CD4-positive, alpha-beta T cell treated with Interleukin-15 for 1 hour (primary cell): ENCODE measurements around the gene NLGN2.

Experiments used
- DNase-seq: peaks from one replicate; pipeline ENCODE4 v3.0.0-alpha.2; 2020

NLGN2 gene

DNA sequence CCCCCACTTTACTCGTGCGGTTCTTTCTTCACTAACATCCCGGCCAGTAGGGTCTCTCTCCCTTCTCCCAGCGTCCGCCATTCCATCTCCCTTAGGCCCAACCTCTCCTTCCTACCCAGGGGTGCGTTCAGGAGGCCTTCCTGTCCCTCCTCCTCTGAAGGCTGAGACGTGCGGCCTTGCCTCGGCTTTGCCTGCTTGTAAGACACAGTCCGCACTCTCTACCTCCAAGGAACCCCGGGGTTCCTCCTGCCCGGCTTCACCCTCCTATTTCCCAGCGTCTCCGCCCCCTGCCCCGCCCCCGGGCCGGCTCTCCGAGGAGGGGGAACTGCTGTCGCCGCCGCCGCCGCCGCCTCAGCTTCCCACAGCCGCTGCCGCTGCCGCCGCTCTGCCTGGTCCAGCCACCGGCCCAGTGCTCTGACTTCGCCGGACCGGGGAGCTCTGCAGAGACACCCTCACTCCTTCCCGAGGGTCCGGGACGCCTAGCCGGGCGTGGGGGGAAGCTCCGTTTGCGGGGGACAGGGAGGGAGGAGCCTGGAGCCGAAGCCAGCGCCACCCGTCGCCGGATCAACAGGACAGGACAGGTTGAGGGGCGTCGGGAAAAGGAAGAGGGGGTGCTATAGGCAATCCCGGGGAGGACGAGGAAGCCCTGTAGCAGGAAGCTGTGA lies 30.4 kb downstream of the NLGN2 start:
- DNase-seq = peak; percentile 67

DNA sequence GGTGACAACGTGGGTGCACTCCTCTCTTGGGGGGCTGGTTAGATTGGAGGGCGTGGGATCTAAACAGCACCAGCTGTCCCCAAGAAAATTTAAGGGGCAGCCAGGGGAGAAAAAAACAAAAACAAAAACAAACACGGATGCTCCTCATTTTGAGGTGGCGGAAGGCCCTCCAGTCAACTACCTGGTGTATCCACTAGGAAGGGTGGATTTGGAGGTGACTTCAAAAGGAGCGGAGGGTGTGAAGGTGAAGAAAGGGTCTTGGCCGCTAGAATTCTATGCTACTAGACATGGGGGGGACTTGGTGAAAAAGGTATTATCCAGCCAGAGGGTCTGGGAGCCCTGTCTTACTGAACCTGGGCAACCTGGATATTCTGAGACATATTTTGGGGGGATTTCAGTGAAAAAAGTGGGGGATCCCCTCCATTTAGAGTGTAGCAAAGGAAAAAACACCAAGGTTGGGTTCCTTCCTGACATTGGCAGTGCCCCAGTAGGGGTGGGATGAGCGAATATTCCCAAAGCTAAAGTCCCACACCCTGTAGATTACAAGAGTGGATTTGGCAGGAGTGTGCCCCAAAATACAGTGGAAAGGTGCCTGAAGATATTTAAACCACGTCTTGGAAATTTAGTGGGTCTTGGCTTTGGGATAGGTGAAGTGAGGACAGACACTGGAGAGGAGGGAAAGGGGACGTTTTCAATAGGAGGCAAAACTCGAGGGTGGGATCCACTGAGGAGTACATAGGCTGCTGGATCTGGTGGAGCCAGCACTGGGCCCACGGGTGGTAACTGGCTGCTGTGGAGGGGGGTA lies 31.2 kb downstream of the NLGN2 start:
- DNase-seq = no peak

DNA sequence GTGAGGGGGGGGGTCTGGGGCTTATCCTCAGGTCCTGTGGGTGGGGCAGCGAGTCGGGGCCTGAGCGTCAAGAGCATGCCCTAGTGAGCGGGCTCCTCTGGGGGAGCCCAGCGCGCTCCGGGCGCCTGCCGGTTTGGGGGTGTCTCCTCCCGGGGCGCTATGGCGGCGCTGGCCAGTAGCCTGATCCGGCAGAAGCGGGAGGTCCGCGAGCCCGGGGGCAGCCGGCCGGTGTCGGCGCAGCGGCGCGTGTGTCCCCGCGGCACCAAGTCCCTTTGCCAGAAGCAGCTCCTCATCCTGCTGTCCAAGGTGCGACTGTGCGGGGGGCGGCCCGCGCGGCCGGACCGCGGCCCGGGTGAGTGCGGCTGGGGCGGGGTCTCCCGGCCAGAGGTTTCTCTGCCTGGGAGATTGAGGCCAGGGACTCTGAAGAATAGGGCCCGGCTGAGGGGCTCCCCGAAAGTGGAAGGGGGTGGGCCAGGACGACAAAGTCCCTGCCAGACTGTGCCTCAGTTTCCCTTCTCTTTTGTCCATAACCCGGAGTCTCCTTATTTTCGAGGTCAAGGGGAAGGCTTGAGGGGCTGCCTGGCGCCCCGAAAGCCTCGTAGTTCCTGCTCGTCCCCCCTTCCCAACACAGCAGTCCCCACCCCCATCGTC lies 31.9 kb downstream of the NLGN2 start, which contains the start of gene FGF11:
Gene FGF11, plus strand, starts transcription at position 51 of the 651 bp plus-strand sequence. Its CDS starts 109 bp downstream, at position 160.
- no peak for DNase-seq

DNA sequence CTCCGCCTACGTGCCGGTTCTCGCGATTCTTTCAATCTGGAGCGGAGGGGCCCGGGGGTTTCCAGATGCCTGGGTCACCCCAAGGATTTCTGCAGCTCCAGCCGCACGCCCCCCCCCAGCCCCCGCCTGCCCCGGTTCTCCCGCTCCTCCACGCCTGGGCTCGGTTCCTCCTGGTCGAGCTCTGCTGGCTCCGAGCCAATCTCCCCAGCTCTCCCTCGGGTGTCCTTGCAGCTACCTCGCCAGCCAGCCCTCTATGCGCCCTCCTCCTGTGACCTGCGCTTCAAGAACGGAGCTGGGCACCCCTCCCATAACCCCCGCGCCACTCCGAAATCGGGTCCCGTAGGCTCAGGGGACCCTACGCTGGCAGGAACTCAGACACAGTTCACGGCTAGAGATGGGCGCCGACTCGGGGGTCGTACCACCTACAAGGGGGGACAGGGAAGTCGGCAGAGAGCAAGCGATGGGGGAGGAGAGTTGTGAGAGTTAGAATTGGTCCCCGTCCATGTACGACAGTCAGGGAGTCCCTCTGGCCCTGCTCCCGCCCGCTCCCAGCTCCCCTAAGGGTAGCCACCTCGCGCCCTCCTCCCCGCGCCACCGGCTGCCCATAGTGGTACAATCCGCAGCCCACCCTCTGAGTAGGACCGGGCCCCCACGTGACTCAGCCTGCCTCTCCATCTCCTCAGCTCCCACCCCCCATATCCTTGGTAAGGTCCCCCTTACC lies 32.6 kb downstream of the NLGN2 start:
- peak; percentile 33 for DNase-seq

DNA sequence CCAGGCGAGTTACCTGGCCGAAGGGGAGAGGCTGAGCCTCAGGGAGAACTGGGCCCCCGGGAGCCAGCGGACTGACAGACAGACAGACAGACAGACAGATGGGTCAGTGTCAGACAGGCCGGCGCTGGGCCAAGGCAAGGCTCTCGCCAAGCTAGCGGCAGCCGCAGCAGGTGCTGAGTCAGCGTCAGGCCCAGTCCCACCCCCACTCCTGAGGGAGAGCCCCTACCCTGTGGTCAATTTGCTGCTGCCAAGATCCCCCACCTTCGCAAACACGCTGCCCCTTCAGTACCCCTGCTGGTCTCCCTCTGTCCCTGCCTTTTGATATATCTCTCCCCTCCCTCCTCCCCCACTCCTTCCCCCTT lies 33.2 kb downstream of the NLGN2 start:
- peak; percentile 30 for DNase-seq

DNA sequence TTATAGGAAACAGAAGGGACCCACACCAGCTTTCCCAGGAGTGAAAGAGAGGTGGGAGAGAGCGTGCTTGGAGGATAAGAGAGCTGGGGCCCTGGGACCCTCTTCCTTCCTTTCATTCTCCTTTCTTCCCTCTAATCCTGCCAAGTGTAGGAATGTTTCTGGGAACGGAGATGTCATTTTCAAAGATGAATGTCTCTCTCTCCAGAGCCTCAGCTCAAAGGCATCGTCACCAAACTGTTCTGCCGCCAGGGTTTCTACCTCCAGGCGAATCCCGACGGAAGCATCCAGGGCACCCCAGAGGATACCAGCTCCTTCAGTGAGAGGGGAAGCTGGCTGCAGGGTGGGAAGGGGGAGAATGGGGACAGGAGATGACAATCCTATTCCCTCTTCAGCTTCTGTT lies 33.6 kb downstream of the NLGN2 start:
- no peak for DNase-seq

DNA sequence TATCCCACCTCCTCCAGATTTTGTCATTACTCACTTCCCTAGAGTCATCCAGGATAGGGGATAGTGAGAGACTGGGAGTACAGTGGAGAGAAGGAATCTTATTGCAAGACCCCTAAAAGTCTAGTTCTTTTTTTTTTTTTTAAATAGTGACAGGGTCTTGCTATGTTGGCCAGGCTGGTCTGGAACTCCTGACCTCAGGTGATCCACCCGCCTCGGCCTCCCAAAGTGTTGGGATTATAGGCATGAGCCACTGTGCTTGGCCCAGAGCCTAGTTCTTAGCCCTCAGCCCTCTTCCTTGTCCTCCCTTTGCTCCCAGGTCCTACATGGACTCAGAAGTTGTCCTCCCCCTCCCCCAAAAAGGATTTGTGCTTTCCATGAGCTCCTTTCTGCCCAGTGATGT lies 34.5 kb downstream of the NLGN2 start:
- DNase-seq = no peak

DNA sequence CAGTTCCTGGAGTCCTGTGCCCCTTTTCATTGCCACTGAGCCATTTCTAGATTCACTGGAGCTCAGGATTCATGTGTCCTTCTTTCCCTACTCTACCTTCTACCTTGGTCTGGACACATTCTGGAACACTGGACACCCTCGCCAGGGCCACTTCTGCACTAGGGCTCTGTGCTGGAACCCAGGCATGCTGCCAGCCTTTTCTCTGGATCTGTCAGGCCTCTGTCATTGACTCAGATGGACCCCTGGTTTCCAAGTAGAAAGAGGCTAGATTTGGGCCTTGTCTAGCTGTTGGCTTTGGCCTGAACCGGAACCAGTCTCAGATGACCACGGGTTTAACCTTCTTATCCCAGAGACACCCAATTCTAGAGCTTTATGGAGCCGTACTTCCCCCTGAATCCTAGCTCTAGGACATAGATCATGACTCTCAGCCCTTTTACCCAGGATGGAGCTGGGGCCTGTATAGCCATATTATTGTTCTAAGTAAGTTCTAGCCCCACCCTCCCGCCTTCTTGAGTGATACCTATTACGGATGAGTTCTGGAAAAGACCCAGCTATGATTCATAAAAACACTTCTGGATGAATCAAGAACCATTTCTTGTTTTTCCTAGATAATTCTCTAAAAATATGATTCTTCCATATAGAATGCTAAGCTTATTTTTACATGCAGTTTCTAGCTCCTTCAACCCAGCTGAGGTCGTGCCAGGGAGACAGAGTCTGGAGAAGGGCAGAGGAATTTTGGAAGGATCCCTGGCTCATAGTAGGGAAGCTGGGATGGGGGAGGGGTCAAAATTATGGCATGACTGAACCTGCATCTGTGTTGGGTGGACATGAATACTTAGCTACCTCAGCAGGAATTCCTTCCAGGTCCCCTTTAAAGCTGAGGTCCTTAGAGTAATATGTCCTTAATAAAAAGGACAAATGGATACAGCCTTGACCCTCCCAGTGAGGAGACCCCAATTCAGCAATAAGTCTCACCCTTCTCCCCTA lies 36.1 kb downstream of the NLGN2 start:
- DNase-seq = no peak

DNA sequence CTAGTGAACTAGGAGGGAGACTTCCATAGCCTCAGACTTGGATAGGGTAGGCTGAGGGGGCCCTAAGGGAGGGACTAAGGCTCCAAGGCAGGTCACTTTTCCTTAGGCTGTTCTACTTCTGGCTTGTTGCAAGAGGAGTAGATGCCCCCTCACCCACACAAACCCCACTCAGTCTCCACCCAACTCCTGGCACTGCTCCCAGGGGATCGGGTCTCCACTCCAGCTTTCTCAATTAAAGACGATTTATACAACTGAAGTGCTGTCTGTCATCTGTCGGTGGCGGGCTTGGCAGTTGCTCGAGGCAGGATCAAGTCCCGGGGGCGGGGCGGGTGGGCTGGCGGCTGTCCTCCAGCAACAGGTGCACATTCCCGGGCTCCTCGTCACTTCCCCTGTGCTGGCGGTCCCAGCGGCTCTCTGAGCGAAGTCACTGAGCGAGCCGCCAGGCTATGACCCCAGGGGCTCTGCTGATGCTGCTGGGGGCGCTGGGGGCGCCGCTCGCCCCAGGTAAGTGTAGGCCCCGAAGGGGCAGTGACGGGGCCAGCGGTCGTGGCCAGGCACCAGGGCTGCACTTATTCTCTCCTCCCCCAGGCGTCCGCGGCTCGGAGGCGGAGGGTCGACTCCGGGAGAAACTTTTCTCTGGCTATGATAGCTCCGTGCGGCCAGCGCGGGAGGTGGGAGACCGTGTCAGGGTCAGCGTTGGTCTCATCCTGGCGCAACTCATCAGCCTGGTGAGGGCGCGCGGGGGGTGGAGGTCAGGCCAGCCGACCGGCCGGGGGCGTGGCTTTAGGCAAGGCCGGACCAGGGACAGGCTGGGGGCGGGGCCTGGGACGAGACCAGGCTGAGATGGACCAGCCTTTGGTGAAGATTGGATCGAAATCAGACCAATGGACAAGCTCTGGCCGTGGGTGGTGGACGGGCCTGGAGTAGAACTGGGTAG lies 37.3 kb downstream of the NLGN2 start, which contains the start of gene CHRNB1:
Gene CHRNB1, plus strand, starts transcription at position 380 of the 937 bp plus-strand sequence. Its CDS starts 67 bp downstream, at position 447.
- DNase-seq = peak; percentile 61

DNA sequence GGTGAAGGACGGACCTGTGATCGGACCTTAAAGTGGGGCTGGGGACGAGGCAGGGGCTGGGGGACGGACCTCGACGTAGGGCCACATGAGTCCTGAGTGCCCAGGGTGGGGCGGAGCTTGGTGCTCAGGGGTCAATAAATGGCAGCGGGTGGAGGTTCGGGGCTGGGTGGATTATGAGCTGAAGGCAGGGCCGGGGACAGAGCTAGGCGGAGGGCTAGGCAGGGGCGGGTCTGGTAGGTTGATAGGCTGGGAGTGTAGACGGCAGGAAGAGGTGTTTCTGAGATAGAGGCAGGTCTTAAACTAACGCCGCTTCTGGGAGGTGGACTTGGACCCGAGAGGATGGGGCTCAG lies 37.9 kb downstream of the NLGN2 start:
- DNase-seq = no peak

DNA sequence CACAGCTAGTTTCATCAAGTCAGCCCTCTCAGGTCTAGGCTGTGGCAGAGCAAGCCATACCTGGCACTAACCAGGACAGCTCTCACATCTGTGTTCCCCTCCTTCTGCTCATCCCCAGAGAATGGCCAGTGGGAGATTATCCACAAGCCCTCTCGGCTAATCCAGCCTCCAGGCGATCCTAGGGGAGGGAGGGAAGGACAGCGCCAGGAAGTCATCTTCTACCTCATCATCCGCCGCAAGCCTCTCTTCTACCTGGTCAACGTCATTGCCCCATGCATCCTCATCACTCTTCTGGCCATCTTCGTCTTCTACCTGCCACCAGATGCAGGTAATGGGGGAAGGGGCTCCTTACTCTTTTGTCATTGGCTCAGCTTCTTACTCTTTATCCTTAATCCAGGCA lies 40.8 kb downstream of the NLGN2 start:
- no peak for DNase-seq

DNA sequence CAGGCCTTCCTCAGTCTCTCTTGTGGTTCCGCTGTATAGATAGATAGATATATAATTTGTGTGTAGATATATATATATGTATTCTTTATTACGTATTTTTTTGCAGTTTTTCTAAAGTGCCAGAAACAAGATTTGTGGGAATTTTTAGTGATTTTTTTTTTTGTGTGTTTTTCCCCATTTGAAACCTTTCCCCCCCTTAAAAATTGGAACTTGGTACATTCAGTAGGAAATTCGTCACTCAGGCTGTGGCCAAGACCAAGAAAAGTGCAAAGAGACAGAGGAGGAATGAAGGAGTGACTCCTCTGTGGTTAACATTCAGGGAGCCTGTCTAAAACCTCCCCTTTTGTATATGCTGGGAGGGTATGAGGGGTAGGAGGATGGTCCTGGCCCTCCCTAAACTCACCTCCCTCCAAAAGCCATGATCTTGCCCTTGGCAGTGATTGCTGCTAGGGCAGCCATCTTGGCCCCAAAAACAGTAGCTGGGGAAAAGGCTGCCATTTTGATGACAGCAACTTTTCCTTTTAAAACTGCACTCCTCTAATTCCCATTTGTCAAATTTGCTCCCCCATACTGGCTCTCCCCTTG lies 52.4 kb downstream of the NLGN2 start:
- DNase-seq = no peak

DNA sequence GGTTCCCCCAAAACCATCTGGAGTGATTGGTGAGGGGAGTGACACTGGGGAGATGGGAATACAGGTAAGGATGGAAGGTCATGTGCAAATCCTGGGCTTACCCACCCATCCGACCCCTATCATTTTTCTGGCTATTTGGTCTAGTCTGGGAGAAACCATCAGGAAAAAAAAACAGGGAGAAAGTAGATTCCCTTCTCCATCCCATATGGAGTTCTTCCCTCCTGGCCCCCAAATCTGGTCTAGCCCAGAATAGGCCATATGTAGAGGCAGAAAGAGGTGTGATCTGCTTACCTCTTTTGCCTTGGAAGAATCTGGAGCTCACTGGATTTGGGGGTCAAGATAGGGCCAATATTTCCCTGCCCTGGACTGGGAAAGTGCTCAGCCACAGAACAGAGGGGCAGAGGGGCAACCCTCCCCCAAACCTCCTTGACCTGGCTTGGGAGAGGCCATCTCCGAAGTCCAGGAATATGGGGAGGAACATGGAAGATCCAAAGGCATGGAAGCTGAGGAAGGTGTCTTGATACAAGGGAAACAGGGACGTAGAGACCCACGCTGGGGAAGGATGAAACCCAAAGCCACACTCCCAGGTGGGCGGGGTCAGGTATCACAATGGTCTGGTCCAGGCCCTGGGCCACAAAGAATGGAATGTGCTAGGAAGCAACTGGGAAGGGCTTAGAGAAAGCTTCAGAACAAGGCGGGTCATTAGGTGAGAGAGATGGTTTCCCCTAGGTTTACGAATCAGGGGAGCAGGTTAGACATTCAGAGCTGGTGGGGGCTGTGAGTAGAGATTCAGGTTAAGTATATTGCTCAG lies 53.4 kb downstream of the NLGN2 start:
- DNase-seq = no peak

DNA sequence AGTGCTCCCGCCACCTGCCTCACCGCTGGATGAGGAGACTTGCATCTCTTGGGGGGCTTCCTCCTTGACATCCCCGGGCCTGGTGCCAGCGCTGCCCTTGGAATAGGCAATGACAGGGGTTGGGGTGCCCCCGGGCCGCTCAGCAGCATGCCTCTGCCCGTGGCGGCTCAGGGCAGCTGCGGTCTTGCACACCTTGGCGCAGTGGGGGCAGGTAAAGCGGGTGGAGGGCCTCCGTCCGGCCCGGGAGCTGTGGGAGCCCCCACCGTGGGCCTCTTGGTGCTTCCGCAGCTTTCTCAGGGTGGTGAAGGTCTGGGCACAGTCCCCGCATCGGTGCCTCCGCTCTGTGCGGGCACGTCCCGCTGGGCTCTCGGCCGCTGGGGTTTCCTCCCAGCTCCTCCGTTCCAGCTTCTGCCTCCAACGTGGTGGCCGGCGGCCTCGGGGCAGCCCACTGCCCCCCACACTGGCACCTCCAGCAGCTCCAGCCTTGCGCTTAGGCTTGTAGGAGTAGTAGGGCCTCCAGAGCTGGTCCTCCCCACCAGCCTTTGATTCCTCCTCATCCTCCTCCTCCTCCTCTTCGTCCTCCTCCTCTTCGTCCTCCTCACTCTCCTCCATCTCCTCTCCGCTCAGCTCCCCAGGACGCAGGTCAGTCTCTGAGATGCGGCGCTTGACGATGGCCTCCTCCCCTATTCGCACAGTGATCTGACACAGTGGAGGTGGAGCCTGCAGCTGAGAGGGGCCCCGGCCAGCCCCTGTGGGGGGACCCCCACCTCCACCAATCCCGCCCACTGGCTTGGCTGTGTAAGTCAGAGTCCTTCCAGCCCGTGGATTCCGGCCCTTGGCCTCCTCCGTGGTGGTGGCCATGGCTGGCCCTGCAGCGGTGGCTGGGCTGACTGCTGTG lies 55.1 kb downstream of the NLGN2 start:
- no peak for DNase-seq

DNA sequence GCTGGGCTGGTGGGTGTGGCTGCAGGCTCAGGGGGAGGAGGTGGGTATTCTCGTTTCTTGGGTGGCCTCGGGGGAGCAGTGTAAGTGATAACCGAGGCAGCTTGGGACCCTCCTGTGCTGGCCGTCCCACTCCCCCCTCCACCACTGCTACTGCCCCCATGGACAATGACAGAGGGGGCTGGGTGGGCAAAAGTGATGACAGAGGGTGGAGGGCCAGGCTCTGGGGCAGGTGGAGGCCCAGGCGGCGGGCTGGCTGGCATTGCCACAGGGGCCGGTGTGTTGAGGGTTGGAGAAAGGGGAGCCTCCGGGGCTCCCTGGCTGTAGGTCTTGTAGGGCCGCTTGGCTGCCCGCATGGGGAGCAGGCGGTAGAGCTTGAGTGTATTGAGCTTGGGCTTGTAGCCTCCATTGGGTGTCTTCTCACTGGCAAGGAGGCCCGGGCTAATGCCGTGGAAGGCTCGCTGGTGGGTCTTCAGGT lies 55.8 kb downstream of the NLGN2 start:
- DNase-seq = no peak

DNA sequence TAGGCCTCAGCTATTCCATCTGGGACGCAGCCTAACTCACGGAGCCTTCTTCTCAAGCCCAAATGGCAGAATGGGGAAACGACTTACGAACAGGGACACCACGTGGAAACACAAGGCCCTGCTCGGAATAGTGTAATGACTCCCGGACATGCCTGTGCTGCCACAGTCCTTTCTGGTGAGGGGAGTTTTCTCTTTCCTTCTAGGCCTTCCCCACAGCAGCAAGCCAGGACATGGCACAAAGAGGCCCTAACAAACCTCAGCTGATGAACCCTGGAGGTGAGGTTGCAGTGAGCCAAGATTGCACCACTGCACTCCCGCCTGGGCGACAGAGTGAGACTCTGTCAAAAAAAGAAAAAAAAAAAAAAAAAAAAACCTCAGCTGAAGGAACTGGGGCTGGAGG lies 56.4 kb downstream of the NLGN2 start:
- no peak for DNase-seq

DNA sequence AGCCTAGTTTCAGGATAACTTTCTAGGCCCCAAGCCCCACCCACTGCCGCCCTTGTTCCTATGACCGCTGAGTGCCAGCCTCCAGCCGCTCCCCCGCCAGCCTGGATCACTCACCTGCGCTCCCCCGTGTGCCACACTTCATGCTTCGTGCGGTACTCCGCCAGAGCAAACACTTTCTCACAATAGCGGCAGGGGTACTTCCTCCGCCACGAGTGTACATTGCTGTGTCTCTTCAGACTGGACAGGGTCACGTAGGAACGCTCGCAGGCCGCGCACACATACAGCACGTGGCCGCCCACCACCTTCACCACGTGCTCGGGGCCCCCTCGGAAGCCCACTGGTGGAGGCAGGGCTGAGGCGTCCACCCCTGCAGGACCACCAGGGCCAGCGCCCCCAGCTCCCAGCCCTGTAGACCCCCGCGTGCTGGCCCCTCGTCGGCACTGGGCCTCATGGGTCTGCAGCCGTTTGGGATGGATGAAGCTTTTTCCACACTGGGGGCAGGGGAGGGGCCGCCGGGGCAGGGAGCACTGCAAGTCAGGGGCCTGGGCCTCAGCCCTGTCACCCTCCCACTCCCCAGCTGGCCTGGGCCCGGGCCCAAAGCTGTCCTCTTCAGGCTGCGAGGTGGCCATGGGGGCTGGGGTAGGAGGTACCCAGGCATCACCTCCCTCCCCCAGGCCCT lies 58.1 kb downstream of the NLGN2 start:
- no peak for DNase-seq

DNA sequence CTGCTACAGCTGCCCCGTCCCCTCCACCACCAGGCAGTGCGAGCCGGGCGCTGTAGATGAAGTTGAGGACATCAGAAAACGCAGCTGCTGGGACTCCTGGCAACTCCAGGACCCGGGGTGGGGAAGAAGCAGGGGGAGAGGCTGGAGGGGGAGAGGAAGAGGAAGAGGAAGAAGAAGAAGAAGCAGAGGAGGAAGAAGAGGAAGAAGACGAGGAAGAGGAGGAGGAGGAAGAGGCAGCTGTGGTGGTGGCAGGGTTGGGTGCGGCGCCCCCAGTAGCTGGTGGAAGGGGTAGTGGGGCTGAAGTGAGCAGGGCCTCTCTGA lies 58.6 kb downstream of the NLGN2 start:
- DNase-seq = no peak
